Keratinocyte (primary cell): ENCODE data around the gene IL7R. TPM values are rescaled to one million over a fixed set of nuclear protein-coding genes. Genes with fewer than 3 reads are reported as not detected.

Source experiments
- DNase-seq: peaks from one replicate; pipeline ENCODE4 v3.0.0-alpha.2; 2011; ENCODE audit warnings: low read depth, missing footprints, low spot score
- FAIRE-seq: peaks from 2 replicates; lab custom pipeline; 2011; peaks lifted over from hg19 to GRCh38; lab: Jason Lieb, UNC
- H2AFZ ChIP-seq: 2 replicates; pipeline ENCODE4 v1.6.0; 2012; ENCODE audit warnings: low read length, control low read depth, inconsistent platforms; ENCODE audit not compliant: control insufficient read depth
- H3K27ac ChIP-seq: 2 replicates; pipeline ENCODE4 v1.5.1; 2011; ENCODE audit warnings: low read length; ENCODE audit not compliant: control insufficient read depth, insufficient read depth
- H3K27me3 ChIP-seq: 3 replicates; pipeline ENCODE4 v1.6.0; 2011; ENCODE audit warnings: low read length; ENCODE audit not compliant: control insufficient read depth, insufficient read depth; ENCODE audit errors: extremely low read depth
- H3K36me3 ChIP-seq, 2 experiments: 2 replicates in 1 of 2; 3 replicates in 1 of 2; pipeline ENCODE4 v1.5.1; 2011; ENCODE audit warnings: low read length in 2 of 2, mild to moderate bottlenecking in 1 of 2; ENCODE audit not compliant: control insufficient read depth in 2 of 2, insufficient read depth in 2 of 2; ENCODE audit errors: extremely low read depth in 1 of 2
- H3K4me1 ChIP-seq: 3 replicates; pipeline ENCODE4 v1.5.1; 2011; ENCODE audit warnings: low read length; ENCODE audit not compliant: control insufficient read depth, insufficient read depth; ENCODE audit errors: extremely low read depth
- H3K4me2 ChIP-seq: 3 replicates; pipeline ENCODE4 v1.6.0; 2011; ENCODE audit warnings: low read depth, low read length; ENCODE audit not compliant: control insufficient read depth, insufficient read depth; ENCODE audit errors: extremely low read depth
- H3K4me3 ChIP-seq, 3 experiments: fragments of 200-600 bp in 1 of 3; sonication (generic) in 1 of 3; 2 replicates in 2 of 3; 3 replicates in 1 of 3; pipeline ENCODE4 v1.5.1; 2011 to 2016; ENCODE audit warnings: low read length in 3 of 3, mild to moderate bottlenecking in 3 of 3, control low read depth in 2 of 3, inconsistent platforms in 1 of 3, low read depth in 1 of 3, mixed read lengths in 1 of 3, mixed run types in 1 of 3, moderate library complexity in 1 of 3; ENCODE audit not compliant: control insufficient read depth in 2 of 3, insufficient read depth in 2 of 3; ENCODE audit errors: extremely low read depth in 1 of 3
- H3K79me2 ChIP-seq: 2 replicates; pipeline ENCODE4 v1.6.0; 2012; ENCODE audit warnings: low read length; ENCODE audit not compliant: control insufficient read depth, insufficient read depth
- H3K9ac ChIP-seq: 3 replicates; pipeline ENCODE4 v1.6.0; 2011; ENCODE audit warnings: low read length; ENCODE audit not compliant: control insufficient read depth, insufficient read depth; ENCODE audit errors: extremely low read depth
- H3K9me1 ChIP-seq: 3 replicates; pipeline ENCODE4 v1.6.0; 2011; ENCODE audit warnings: low read length; ENCODE audit not compliant: control insufficient read depth, insufficient read depth; ENCODE audit errors: extremely low read depth
- H3K9me3 ChIP-seq: 2 replicates; pipeline ENCODE4 v1.5.1; 2012; ENCODE audit warnings: low read depth, low read length; ENCODE audit not compliant: control insufficient read depth
- H4K20me1 ChIP-seq: 3 replicates; pipeline ENCODE4 v1.6.0; 2011; ENCODE audit warnings: low read length; ENCODE audit not compliant: control insufficient read depth, insufficient read depth; ENCODE audit errors: extremely low read depth
- CTCF ChIP-seq, 3 experiments: IDR thresholded peaks in 1 of 3; conservative IDR thresholded peaks in 1 of 3; optimal IDR thresholded peaks in 1 of 3; 2 replicates in 2 of 3; 3 replicates in 1 of 3; pipeline versions ENCODE3 to v1.5.1; 2011; ENCODE audit warnings: low read length in 3 of 3, mild to moderate bottlenecking in 3 of 3, moderate library complexity in 2 of 3, control low read depth in 1 of 3, inconsistent platforms in 1 of 3; ENCODE audit not compliant: insufficient read depth in 2 of 3; ENCODE audit errors: extremely low read depth in 1 of 3
- EZH2 ChIP-seq: IDR thresholded peaks from one replicate; pipeline ENCODE4 v1.6.1; 2012; ENCODE audit warnings: inconsistent platforms, mild to moderate bottlenecking, low read length, moderate library complexity
- dilution Hi-C: fragments of 300-500 bp; cut with MboI; formaldehyde crosslinking; loops from one replicate; pipeline ENCODE4 v1.7.0; 2020; ENCODE audit warnings: low sequenced_read_pairs; ENCODE audit not compliant: extremely low pct_ligation_motif_present
- polyA plus RNA-seq, 5 experiments: library from polyadenylated mRNA; depleted of rRNA in 3 of 5; stranded (reverse) in 3 of 5; stranded (forward) in 1 of 5; unstranded in 1 of 5; fragments of >200 nt; gene quantifications; 1 replicate in 1 of 5; 2 replicates in 3 of 5; 3 replicates in 1 of 5; pipeline versions ENCODE4 v1.2.1 to v1.2.3, GENCODE V29; 2011 to 2012; ENCODE audit warnings: missing spikeins in 2 of 5, low read depth in 1 of 5, low replicate concordance in 1 of 5

The IL7R gene
- polyA plus RNA-seq, 1 donor (not counting 4 experiments of a cell fraction or from before 2014, with no cell fraction given) = 4.7 TPM

- Histone ChIP-seq H2AFZ (no peak overlapping the region), H3K27ac (no peak overlapping the region), H3K4me1 (no peaks in the 10 kb centered on the region), H3K9me3 (no peaks in the 10 kb centered on the region), H4K20me1 (no peaks in the 10 kb centered on the region), H3K79me2 (no peaks in the 10 kb centered on the region), H3K27me3 (peaks cover 6% of the 10 kb centered on the region), H3K4me3 (no peak overlapping the region), H3K9me1 (no peaks in the 10 kb centered on the region), H3K36me3 (no peaks in the 10 kb centered on the region), H3K4me2 (no peak overlapping the region), H3K9ac (no peak overlapping the region)
- no peak for DNase-seq
- no peak for FAIRE-seq
- dilution Hi-C loops = no loop called here
- TF ChIP-seq CTCF (optimal IDR thresholded peaks at IDR 0.05 in 1 of 3, IDR thresholded peaks at IDR 0.05 in 1 of 3, conservative IDR thresholded peaks at IDR 0.05 in 1 of 3; ENCODE audit: extremely low read depth in 1 of 3, insufficient read depth in 2 of 3, low read length in 3 of 3) = no peak
- TF ChIP-seq EZH2 = no peak
Measured at GRCh38 chr5:35820735-35821134, 36.0 kb upstream of the IL7R start.

- Histone ChIP-seq H3K36me3 (no peaks in the 10 kb centered on the region), H3K9ac (no peak overlapping the region), H3K4me2 (no peak overlapping the region), H3K9me3 (no peaks in the 10 kb centered on the region), H3K79me2 (no peaks in the 10 kb centered on the region), H3K9me1 (no peaks in the 10 kb centered on the region), H3K4me3 (no peak overlapping the region), H4K20me1 (no peaks in the 10 kb centered on the region), H3K27me3 (peaks cover 4% of the 10 kb centered on the region), H3K4me1 (no peaks in the 10 kb centered on the region), H3K27ac (no peak overlapping the region), H2AFZ (no peak overlapping the region)
- no peak for TF ChIP-seq EZH2
- TF ChIP-seq CTCF (optimal IDR thresholded peaks at IDR 0.05 in 1 of 3, IDR thresholded peaks at IDR 0.05 in 1 of 3, conservative IDR thresholded peaks at IDR 0.05 in 1 of 3; ENCODE audit: extremely low read depth in 1 of 3, insufficient read depth in 2 of 3, low read length in 3 of 3) = no peak
- FAIRE-seq (no peak), DNase-seq (no peak)
- dilution Hi-C loops = no loop called here
Measured at GRCh38 chr5:35821513-35821912, 35.2 kb upstream of the IL7R start.
